Measurements from ENCODE around the gene TNS4. TPM values are rescaled to one million over a fixed set of nuclear protein-coding genes. Genes with fewer than 3 reads are reported as not detected.

The TNS4 gene
- under 1 TPM; 0.12 to 0.16 TPM for total RNA-seq
- polyA plus RNA-seq (ENCODE audit: insufficient read depth, low read depth, low replicate concordance): 0.09 TPM
- long read RNA-seq, donor 1: 0 reads
- long read RNA-seq, donor 2: 0 reads

GRCh38 chr17:40501499-40501911, at the start of gene TNS4:
TNS4 (minus strand) TSS chr17:40501623; CDS start chr17:40496425, 5,198 bp downstream.
- 83 to 92% methylated on average over 5 to 7 of the region's 7 CpGs for WGBS, 2 donors
- intact Hi-C loops (cut with DNase I; ENCODE audit: low total_unique reads): no loop called here
- H3K9me3 ChIP-seq: no peaks in the 10 kb centered on the region
- no peaks in the 10 kb centered on the region for H3K27me3 ChIP-seq
- DNase-seq: no peak
- H3K36me3 ChIP-seq (ENCODE audit: low read depth, missing control alignments): no peaks in the 10 kb centered on the region
- no peak within 1 kb of the TSS for H3K27ac ChIP-seq
- H3K4me3 ChIP-seq: no peak within 1 kb of the TSS
- H3K4me1 ChIP-seq: peaks cover 4% of the 10 kb centered on the region
- no peak for TF ChIP-seq POLR2A (IDR thresholded peaks at IDR 0.05)
- TF ChIP-seq CTCF (IDR thresholded peaks at IDR 0.05): no peak

- TF ChIP-seq CTCF (IDR thresholded peaks at IDR 0.05) (no peak), POLR2A (IDR thresholded peaks at IDR 0.05) (no peak)
Observed at GRCh38 chr17:40550608-40551007, 49.2 kb upstream of the TNS4 start.

GRCh38 chr17:40548982-40549685, 47.7 kb upstream of the TNS4 start:
- no peaks in the 10 kb centered on the region for H3K36me3 ChIP-seq (ENCODE audit: low read depth, missing control alignments)
- no peak overlapping the region for H3K4me3 ChIP-seq
- intact Hi-C loops (cut with DNase I; ENCODE audit: low total_unique reads): no loop called here
- H3K4me1 ChIP-seq: peaks cover 55% of the 10 kb centered on the region
- 71 to 74% methylated on average over 8 to 9 of the region's 9 CpGs for WGBS, 2 donors
- H3K9me3 ChIP-seq: no peaks in the 10 kb centered on the region
- H3K27ac ChIP-seq: peak overlapping the region; percentile 9 to 46
- no peak for DNase-seq
- H3K27me3 ChIP-seq: no peaks in the 10 kb centered on the region
- TF ChIP-seq CTCF (IDR thresholded peaks at IDR 0.05): no peak
- no peak for TF ChIP-seq POLR2A (IDR thresholded peaks at IDR 0.05)

More at GRCh38 chr17:40550608-40551007, 49.2 kb upstream of the TNS4 start:
- peak; percentile 56 for DNase-seq
- no peak overlapping the region for H3K4me3 ChIP-seq
- WGBS, 2 donors: 52 to 58% methylated on average over 8 of the region's 8 CpGs
- H3K9me3 ChIP-seq: no peaks in the 10 kb centered on the region
- H3K4me1 ChIP-seq: peaks cover 65% of the 10 kb centered on the region
- H3K27ac ChIP-seq: peak overlapping the region; percentile 46 to 67
- intact Hi-C loops (cut with DNase I; ENCODE audit: low total_unique reads): no loop called here
- no peaks in the 10 kb centered on the region for H3K27me3 ChIP-seq
- H3K36me3 ChIP-seq (ENCODE audit: low read depth, missing control alignments): no peaks in the 10 kb centered on the region

GRCh38 chr17:40548491-40548981, 47.1 kb upstream of the TNS4 start:
- Histone ChIP-seq H3K36me3 (ENCODE audit: low read depth, missing control alignments) (no peaks in the 10 kb centered on the region), H3K4me1 (peaks cover 54% of the 10 kb centered on the region), H3K27me3 (no peaks in the 10 kb centered on the region), H3K9me3 (no peaks in the 10 kb centered on the region), H3K27ac (peak overlapping the region in 1 of 2 donors; percentile 46), H3K4me3 (no peak overlapping the region)
- no peak for DNase-seq
- 91 to 95% methylated on average over 9 of the region's 9 CpGs for WGBS, 2 donors
- intact Hi-C loops (cut with DNase I; ENCODE audit: low total_unique reads): no loop called here
- TF ChIP-seq POLR2A (IDR thresholded peaks at IDR 0.05) (no peak), CTCF (IDR thresholded peaks at IDR 0.05) (no peak)
